Activated CD4-positive, alpha-beta memory T cell treated with anti-CD3 and anti-CD28 coated beads, Interleukin-2, amount 10 ng/mL, durations not matched to agents 7 days and 5 days (primary cell): Measurements from ENCODE around the gene VEPH1. TPM values are rescaled to one million over a fixed set of nuclear protein-coding genes. Genes with fewer than 3 reads are reported as not detected.
A peak's percentile ranks its signal among the peaks of the same experiment; 100 is the strongest.

Experiments used
- CTCF ChIA-PET: fragments of 350-600 bp; sonication (Branson Sonifier 250); formaldehyde crosslinking; loops from one replicate; lab custom pipeline; 2021; ENCODE audit warnings: antibody characterized with exemption, inconsistent platforms; lab: Charles Lee
- POLR2A ChIA-PET: fragments of 350-600 bp; sonication (Branson Sonifier 250); formaldehyde crosslinking; loops from one replicate; lab custom pipeline; 2021; ENCODE audit warnings: antibody characterized with exemption; lab: Charles Lee
- DNase-seq: peaks from one replicate; pipeline ENCODE4 v3.0.0-alpha.2; 2020
- H3K27ac Mint-ChIP-seq: one replicate; pipeline ENCODE4 v1.8.0; 2021; ENCODE audit warnings: mild to moderate bottlenecking, mixed read lengths
- H3K27me3 Mint-ChIP-seq: one replicate; pipeline ENCODE4 v1.8.0; 2021; ENCODE audit warnings: mixed read lengths
- H3K36me3 Mint-ChIP-seq: one replicate; pipeline ENCODE4 v1.8.0; 2021; ENCODE audit warnings: low read depth, mixed read lengths
- H3K4me1 Mint-ChIP-seq: one replicate; pipeline ENCODE4 v1.8.0; 2021; ENCODE audit warnings: mixed read lengths
- H3K4me3 Mint-ChIP-seq: one replicate; pipeline ENCODE4 v1.8.0; 2021; ENCODE audit warnings: mild to moderate bottlenecking, mixed read lengths
- H3K9me3 Mint-ChIP-seq: one replicate; pipeline ENCODE4 v1.8.0; 2021; ENCODE audit warnings: mixed read lengths
- total RNA-seq, 2 experiments: library from RNA; stranded (reverse); gene quantifications; one replicate each; pipeline ENCODE4 v1.2.3, GENCODE V29; 2021

VEPH1 gene
- total RNA-seq, 2 experiments from 2014 or later, result not detected

DNA sequence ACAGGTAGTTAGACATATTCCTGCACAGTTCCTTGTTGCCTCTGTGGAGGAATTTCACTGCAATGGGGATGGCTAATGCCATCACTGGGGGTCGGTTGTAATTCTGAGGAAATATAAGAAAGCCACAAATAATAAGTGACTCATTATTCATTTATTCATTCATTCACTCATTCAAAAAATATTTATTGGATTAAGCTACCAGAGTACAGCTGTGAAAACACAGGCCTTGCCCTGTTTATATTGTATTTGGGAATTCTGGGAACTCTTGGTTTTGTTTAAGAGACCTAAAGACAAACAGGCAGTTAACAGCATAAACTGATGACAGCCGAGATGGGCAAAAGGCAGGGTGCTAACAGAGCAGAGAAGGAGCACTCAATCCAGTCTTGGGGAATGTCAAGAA, 43.0 kb downstream of the VEPH1 start:
- no peak overlapping the region for H3K27ac Mint-ChIP-seq
- CTCF ChIA-PET, result no interaction called here
- no peak for DNase-seq
- no peaks in the 10 kb centered on the region for H3K4me1 Mint-ChIP-seq
- POLR2A ChIA-PET, result no interaction called here
- H3K36me3 Mint-ChIP-seq, result no peaks in the 10 kb centered on the region
- peaks cover 7% of the 10 kb centered on the region for H3K27me3 Mint-ChIP-seq
- H3K4me3 Mint-ChIP-seq, result no peak overlapping the region
- H3K9me3 Mint-ChIP-seq, result no peaks in the 10 kb centered on the region

DNA sequence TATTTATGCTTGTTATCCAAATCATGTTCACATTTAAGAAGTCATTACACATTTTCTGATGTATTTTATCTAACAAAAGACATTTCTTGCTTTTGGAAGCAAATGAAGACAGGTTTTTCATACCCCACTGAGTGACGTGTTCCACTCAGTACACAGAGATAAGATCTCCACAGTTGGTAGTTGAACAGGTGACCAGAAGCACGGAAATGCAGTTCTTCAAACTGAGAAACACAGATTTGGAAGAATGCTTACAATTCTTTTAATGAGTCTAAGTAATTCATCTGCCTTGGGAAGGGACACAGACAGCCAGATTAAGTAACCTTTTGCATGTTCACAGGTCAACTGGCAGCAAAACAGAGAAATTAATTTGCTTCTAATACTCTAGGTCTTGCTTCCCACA, 43.5 kb downstream of the VEPH1 start:
- H3K27me3 Mint-ChIP-seq, result peaks cover 7% of the 10 kb centered on the region
- POLR2A ChIA-PET, result no interaction called here
- H3K36me3 Mint-ChIP-seq, result no peaks in the 10 kb centered on the region
- CTCF ChIA-PET, result no interaction called here
- no peaks in the 10 kb centered on the region for H3K9me3 Mint-ChIP-seq
- no peak overlapping the region for H3K4me3 Mint-ChIP-seq
- no peak for DNase-seq
- no peak overlapping the region for H3K27ac Mint-ChIP-seq
- H3K4me1 Mint-ChIP-seq, result no peaks in the 10 kb centered on the region

DNA sequence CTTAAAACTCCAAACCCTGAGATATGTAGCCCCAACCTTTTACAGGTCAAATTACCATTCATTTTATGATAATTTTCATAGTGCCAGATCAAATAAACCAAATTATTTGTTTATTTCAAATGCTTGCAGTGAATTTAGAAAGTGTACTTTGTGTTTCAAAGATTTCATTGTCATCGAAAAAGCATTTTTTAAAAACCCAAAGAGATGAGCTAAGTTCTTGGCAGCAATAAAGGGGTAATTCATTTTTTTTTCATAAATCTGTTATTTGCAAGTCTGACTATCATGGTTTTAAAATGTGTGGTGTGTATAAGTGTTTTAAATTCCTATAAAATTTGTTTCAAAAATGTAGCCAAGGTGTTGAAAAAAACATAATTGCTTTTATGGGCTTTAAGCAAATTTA, 49.4 kb downstream of the VEPH1 start:
- CTCF ChIA-PET, result no interaction called here
- Mint-ChIP-seq H3K27me3 (peaks cover 10% of the 10 kb centered on the region), H3K36me3 (no peaks in the 10 kb centered on the region), H3K4me1 (no peaks in the 10 kb centered on the region), H3K27ac (no peak overlapping the region), H3K9me3 (no peaks in the 10 kb centered on the region), H3K4me3 (no peak overlapping the region)
- POLR2A ChIA-PET, result no interaction called here
- DNase-seq, result no peak

DNA sequence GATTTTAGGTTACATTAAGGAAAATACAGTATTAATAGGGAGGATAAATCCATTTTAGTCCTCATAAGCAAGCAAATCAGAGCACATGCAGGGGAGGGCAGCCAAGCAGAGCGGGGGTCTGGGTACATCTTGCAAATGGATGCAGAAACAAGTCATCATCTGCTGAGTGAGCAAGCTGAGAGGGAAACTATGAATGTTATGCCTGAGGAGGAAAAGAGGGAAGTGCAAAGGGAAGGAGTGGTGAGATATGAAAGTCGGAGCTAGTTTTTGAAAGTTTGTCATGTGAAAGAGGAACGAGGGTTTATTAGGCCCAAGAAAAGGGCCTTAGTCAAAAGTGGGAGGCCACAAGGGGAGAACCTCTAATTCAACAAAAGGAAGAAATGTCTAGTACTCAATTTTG, 51.1 kb downstream of the VEPH1 start:
- no peak for DNase-seq
- H3K27me3 Mint-ChIP-seq, result peaks cover 6% of the 10 kb centered on the region
- no peak overlapping the region for H3K27ac Mint-ChIP-seq
- no peak overlapping the region for H3K4me3 Mint-ChIP-seq
- ChIA-PET CTCF (no interaction called here), POLR2A (no interaction called here)
- no peaks in the 10 kb centered on the region for H3K36me3 Mint-ChIP-seq
- no peaks in the 10 kb centered on the region for H3K4me1 Mint-ChIP-seq
- H3K9me3 Mint-ChIP-seq, result no peaks in the 10 kb centered on the region

DNA sequence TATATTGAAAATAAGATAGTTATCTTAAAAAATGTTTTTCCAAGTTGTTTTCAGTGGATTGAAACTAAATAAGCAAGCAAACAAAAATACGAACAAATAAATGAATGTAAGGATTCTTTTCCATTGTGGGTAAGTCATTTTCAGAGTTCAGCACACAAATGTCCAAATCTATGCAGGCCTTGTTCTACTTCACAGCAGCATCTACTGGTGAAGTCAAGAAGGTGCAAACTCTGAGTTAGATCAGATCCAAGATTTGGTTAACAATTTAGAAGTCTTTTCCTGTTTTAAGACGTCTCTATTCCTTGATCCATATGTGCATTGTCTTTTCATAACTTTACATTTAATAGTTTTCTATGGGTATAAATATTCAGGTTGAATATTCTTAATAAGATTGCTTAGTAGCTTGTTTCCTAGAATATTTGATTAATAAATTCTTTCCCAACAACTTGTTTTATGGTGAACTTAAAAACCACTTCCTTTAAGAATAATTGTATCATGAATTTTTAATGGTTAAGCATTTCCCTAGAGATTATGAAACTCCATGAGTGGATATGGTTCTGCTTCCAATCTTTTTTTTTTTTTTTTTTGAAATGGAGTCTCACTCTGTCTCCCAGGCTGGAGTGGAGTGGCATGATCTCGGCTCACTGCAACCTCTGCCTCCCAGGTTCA, 56.1 kb downstream of the VEPH1 start:
- Mint-ChIP-seq H3K4me3 (no peak overlapping the region), H3K4me1 (no peaks in the 10 kb centered on the region), H3K36me3 (no peaks in the 10 kb centered on the region), H3K27ac (no peak overlapping the region), H3K9me3 (no peaks in the 10 kb centered on the region), H3K27me3 (no peaks in the 10 kb centered on the region)
- DNase-seq, result no peak
- ChIA-PET CTCF (no interaction called here), POLR2A (no interaction called here)

DNA sequence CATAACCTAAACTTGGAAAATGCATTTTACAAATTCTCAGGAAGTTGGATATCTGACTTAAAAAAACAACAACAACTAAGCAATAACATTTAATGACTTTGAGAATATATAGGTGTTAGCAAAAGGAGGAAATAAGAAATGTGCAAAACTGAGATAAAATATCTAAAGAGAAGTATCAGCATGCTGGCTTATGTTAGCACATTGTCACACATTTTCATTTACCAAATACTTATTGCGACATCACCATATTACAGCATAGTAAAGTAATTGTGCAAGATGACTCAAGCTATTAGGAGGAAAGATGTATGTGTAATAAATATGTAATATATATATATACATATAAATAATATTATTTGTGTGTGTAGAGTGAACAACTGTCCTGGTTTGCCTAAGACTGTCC, 57.4 kb downstream of the VEPH1 start:
- no peaks in the 10 kb centered on the region for H3K9me3 Mint-ChIP-seq
- H3K27ac Mint-ChIP-seq, result no peak overlapping the region
- H3K4me3 Mint-ChIP-seq, result no peak overlapping the region
- no peaks in the 10 kb centered on the region for H3K27me3 Mint-ChIP-seq
- no peak for DNase-seq
- H3K36me3 Mint-ChIP-seq, result no peaks in the 10 kb centered on the region
- POLR2A ChIA-PET, result no interaction called here
- CTCF ChIA-PET, result no interaction called here
- no peaks in the 10 kb centered on the region for H3K4me1 Mint-ChIP-seq

DNA sequence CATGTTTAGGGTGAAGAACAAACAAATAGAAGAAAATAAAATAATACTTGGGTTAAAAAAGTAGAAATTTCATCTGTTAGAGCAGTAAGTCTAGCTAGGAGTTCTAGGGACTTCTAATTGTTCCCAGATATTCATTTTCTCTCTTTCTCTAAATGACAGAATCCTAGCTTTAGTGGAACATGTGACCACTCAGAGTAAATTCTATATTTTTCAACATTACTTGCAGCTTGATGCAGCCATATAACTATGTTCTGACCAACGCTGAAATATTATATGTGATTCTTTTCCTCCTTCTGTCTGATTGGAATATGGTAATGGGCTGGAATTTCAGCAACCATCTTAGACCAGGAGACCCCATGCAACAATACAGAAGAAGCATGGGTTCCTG, 58.4 kb downstream of the VEPH1 start:
- ChIA-PET CTCF (no interaction called here), POLR2A (no interaction called here)
- no peak overlapping the region for H3K4me3 Mint-ChIP-seq
- H3K4me1 Mint-ChIP-seq, result no peaks in the 10 kb centered on the region
- no peaks in the 10 kb centered on the region for H3K36me3 Mint-ChIP-seq
- H3K27ac Mint-ChIP-seq, result no peak overlapping the region
- DNase-seq, result no peak
- no peaks in the 10 kb centered on the region for H3K9me3 Mint-ChIP-seq
- peaks cover under 1% of the 10 kb centered on the region for H3K27me3 Mint-ChIP-seq

DNA sequence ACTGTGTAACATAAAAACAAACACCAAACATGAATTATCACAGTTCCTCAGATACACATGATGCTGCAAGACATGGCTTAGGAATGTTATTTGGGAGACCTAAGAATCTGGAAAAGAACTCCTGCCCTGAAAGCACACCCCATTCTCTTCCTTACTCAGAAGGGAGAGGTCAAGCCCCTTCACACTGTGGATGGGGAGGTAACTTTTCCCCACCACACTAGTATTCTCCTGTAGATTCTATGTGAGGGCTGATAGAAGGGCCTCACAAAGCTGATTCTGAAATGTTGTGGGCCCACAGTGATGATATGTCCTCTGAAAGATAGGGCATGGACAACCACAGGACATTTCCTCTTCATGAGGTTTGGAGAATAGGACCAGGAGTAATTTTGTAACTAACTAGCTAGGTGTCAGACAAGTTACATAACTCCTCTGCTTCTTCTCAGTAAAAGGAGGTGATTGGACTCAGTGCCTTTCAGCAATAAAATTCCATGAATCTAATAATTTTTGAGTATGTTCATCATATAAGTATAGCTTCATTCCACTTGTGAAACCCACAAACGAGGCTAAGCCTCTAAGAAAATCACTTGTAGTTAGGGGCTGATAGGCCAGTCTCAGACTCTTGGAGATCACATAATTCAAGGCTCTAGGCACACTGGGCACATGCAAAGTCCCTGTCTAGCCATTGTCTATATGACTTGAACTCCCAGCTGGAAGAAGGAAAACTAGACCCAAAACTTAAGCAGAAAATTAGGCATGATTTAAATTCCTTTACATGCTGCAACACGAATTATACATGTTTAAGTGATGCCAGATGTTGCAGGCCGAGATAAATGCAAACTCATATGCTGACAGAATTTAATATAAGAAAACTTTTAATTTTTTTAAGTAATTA, 59.1 kb downstream of the VEPH1 start:
- ChIA-PET POLR2A (no interaction called here), CTCF (no interaction called here)
- no peaks in the 10 kb centered on the region for H3K4me1 Mint-ChIP-seq
- no peak for DNase-seq
- no peaks in the 10 kb centered on the region for H3K36me3 Mint-ChIP-seq
- H3K27me3 Mint-ChIP-seq, result peaks cover 5% of the 10 kb centered on the region
- no peak overlapping the region for H3K27ac Mint-ChIP-seq
- no peaks in the 10 kb centered on the region for H3K9me3 Mint-ChIP-seq
- H3K4me3 Mint-ChIP-seq, result no peak overlapping the region

DNA sequence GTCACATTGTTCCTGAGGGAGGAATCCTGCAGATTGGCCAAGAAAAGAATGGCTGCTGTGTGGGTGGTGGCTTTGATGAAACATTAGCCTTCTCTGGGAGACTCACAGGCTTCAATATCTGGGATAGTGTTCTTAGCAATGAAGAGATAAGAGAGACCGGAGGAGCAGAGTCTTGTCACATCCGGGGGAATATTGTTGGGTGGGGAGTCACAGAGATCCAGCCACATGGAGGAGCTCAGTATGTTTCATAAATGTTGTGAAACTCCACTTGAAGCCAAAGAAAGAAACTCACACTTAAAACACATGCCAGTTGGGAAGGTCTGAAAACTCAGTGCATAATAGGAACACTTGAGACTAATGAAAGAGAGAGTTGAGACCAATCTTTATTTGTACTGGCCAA, 60.5 kb downstream of the VEPH1 start:
- H3K27me3 Mint-ChIP-seq, result peaks cover 19% of the 10 kb centered on the region
- no peaks in the 10 kb centered on the region for H3K9me3 Mint-ChIP-seq
- H3K27ac Mint-ChIP-seq, result no peak overlapping the region
- no peak for DNase-seq
- H3K4me1 Mint-ChIP-seq, result no peaks in the 10 kb centered on the region
- ChIA-PET CTCF (no interaction called here), POLR2A (no interaction called here)
- no peak overlapping the region for H3K4me3 Mint-ChIP-seq
- no peaks in the 10 kb centered on the region for H3K36me3 Mint-ChIP-seq

DNA sequence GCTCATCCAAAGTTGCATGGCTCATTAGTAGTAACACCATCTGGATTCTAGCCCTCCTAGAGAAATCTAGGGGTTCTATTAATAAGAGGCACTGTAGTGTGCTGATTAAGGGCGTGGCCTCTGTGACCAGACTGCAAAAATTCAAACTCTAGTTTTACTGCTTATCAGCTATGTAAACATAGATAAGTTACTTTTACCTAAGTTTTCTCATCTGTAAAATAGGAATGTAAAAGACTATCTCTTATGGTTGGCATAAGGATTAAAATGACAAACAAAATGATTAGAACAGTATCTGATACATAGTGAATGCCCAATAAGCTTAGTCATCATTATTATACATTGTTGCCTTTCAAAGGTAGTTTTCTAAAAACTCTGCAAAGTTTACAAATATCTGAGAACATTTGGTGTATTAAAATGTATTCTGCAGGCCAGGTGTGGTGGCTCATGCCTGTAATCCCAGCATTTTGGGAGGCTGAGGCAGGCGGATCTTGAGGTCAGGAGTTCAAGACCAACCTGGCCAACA, 62.1 kb downstream of the VEPH1 start:
- H3K27me3 Mint-ChIP-seq, result peaks cover 32% of the 10 kb centered on the region
- CTCF ChIA-PET, result no interaction called here
- no peak overlapping the region for H3K27ac Mint-ChIP-seq
- H3K4me1 Mint-ChIP-seq, result peaks cover 9% of the 10 kb centered on the region
- POLR2A ChIA-PET, result no interaction called here
- H3K9me3 Mint-ChIP-seq, result no peaks in the 10 kb centered on the region
- H3K4me3 Mint-ChIP-seq, result no peak overlapping the region
- DNase-seq, result no peak
- H3K36me3 Mint-ChIP-seq, result no peaks in the 10 kb centered on the region

DNA sequence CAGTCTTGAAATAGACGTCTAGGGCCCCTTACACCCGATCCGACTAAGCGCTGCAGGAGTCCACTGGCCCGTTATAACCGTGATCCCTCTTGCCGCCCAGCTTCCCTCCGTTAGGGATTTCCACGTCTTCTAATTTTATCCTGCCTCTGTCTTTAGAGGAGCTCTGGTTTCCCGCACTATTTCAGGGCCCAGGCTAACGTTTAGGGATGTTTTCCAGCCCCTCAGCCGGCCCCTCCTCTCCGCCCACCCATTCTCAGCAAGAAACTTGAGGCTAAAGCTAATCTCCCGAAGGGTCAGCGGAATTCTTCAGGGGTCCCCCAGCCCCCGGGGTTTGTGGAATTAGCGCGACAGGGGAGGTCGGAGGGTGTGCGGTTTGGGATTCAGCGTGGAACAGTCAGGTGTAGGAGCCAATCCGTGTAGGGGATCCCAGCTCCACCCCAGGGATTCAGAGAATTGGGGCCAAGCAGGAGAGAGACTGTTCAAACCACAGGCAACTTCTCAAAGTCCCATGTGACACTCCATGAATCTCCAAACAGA, 65.0 kb downstream of the VEPH1 start:
- Mint-ChIP-seq H3K27me3 (peaks cover 49% of the 10 kb centered on the region), H3K9me3 (no peaks in the 10 kb centered on the region), H3K27ac (no peak overlapping the region), H3K36me3 (no peaks in the 10 kb centered on the region), H3K4me3 (no peak overlapping the region), H3K4me1 (peaks cover 9% of the 10 kb centered on the region)
- CTCF ChIA-PET, result interaction anchor here (1.3 kb wide), 1 partner anchor 22 kb away, joined by 3 read pairs; no protein-coding TSS in a partner anchor
- POLR2A ChIA-PET, result no interaction called here
- no peak for DNase-seq

DNA sequence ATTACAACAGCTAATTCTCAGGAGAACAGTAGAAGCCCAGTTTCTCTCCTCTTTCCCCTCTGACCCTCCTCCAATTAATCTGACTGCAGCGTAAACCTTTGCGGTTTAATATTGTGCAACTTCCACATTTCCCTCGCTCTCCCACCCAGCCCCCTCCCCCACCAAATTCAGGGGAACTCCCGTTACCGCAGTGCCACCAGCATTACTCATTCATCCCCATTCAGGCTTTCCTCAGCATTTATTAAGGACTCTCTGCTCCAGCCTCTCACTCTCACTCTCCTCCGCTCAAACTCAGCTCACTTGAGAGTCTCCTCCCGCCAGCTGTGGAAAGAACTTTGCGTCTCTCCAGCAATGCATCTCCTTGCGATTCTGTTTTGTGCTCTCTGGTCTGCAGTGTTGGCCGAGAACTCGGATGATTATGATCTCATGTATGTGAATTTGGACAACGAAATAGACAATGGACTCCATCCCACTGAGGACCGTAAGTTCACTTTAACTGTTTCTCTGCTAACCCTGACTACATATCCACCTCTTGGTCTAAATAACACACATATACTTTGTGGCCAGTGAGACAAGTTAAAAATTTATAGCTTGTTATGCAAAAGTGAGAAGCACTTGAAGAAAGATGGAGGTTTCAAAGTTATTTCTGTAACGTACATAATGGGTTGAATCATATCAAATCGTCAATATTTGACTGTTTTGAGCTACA, 66.5 kb downstream of the VEPH1 start, which contains the start of gene PTX3:
TSS of gene PTX3 (plus strand) at position 268 of the 709 bp plus-strand sequence. CDS start at position 352, 84 bp downstream.
- H3K27me3 Mint-ChIP-seq, result peaks cover 52% of the 10 kb centered on the region
- no peaks in the 10 kb centered on the region for H3K9me3 Mint-ChIP-seq
- POLR2A ChIA-PET, result no interaction called here
- peaks cover 9% of the 10 kb centered on the region for H3K4me1 Mint-ChIP-seq
- no peaks in the 10 kb centered on the region for H3K36me3 Mint-ChIP-seq
- no peak within 1 kb of the TSS for H3K27ac Mint-ChIP-seq
- H3K4me3 Mint-ChIP-seq, result peak within 1 kb of the TSS; percentile 32
- no peak for DNase-seq
- CTCF ChIA-PET, result interaction anchor here (1.3 kb wide), 1 partner anchor 20 kb away, joined by 3 read pairs; no protein-coding TSS in a partner anchor

DNA sequence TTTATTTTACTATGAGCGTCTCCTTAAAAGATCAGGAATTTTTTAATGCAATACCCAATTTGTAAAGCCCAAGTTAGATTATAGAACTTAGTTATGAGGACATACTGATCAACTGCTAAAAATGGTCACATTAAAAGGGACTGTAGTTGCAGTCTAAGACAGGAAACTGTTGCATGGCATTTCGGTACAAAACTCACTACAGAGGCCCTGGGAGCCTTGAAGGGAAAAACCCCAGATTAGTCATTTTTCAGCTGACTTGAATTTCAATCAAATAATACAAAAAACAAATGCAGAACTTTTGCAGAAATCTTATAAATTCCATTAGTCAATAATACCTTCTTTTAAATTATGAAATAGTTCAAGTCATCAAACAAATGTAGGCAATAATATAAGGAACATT, 73.5 kb downstream of the VEPH1 start:
- POLR2A ChIA-PET, result no interaction called here
- CTCF ChIA-PET, result no interaction called here
- Mint-ChIP-seq H3K27me3 (peaks cover 12% of the 10 kb centered on the region), H3K4me3 (no peak overlapping the region), H3K27ac (no peak overlapping the region), H3K9me3 (no peaks in the 10 kb centered on the region), H3K36me3 (no peaks in the 10 kb centered on the region), H3K4me1 (no peaks in the 10 kb centered on the region)
- DNase-seq, result no peak
